HG03575 (cell line): ENCODE data around the gene HMGXB4.
"Not testable (repeated sequence)": the region's sequence is repeated elsewhere in the genome, so short reads cannot be mapped to it uniquely, and the experiment has no call there.

Source experiments
- ATAC-seq: cut with Tn5 transposase; IDR thresholded peaks from one replicate; pipeline ENCODE4 v1.9.1; 2021; ENCODE audit not compliant: unreplicated experiment, insufficient number of reproducible peaks, low FRiP score; ENCODE audit errors: extremely low read depth

HMGXB4 gene

GRCh38 chr22:35257321-35258190 lies at the start of gene HMGXB4:
Gene HMGXB4 (plus strand): TSS chr22:35257493. CDS start chr22:35262391, 4,898 bp downstream.
- no peak for ATAC-seq

GRCh38 chr22:35208003-35208402 lies 49.3 kb upstream of the HMGXB4 start:
- no peak for ATAC-seq

GRCh38 chr22:35209203-35209602 lies 48.1 kb upstream of the HMGXB4 start:
- no peak for ATAC-seq

GRCh38 chr22:35212009-35212408 lies 45.3 kb upstream of the HMGXB4 start:
- no peak for ATAC-seq

- no peak for ATAC-seq
Measured at GRCh38 chr22:35212996-35213395, 44.3 kb upstream of the HMGXB4 start.

- no peak for ATAC-seq
Measured at GRCh38 chr22:35214968-35215367, 42.3 kb upstream of the HMGXB4 start.

- ATAC-seq: no peak
Measured at GRCh38 chr22:35215993-35216392, 41.3 kb upstream of the HMGXB4 start.

- no peak for ATAC-seq
Measured at GRCh38 chr22:35217527-35217926, 39.8 kb upstream of the HMGXB4 start.

GRCh38 chr22:35218079-35218478 lies 39.2 kb upstream of the HMGXB4 start:
- ATAC-seq: no peak

GRCh38 chr22:35219012-35219411 lies 38.3 kb upstream of the HMGXB4 start:
- ATAC-seq: no peak

GRCh38 chr22:35220221-35220620 lies 37.1 kb upstream of the HMGXB4 start:
- ATAC-seq: no peak

GRCh38 chr22:35225010-35225409 lies 32.3 kb upstream of the HMGXB4 start:
- ATAC-seq: no peak

- ATAC-seq: no peak
Measured at GRCh38 chr22:35226958-35227647, 30.2 kb upstream of the HMGXB4 start.

- ATAC-seq: no peak
Measured at GRCh38 chr22:35229865-35230264, 27.4 kb upstream of the HMGXB4 start.

GRCh38 chr22:35230417-35230816 lies 26.9 kb upstream of the HMGXB4 start:
- no peak for ATAC-seq

- ATAC-seq: no peak
Measured at GRCh38 chr22:35230839-35231584, 26.3 kb upstream of the HMGXB4 start.

- ATAC-seq: no peak
Measured at GRCh38 chr22:35231585-35232084, 25.7 kb upstream of the HMGXB4 start.

- not testable (repeated sequence) for ATAC-seq
Measured at GRCh38 chr22:35238749-35239148, 18.5 kb upstream of the HMGXB4 start.

- ATAC-seq: not testable (repeated sequence)
Measured at GRCh38 chr22:35244507-35244906, 12.8 kb upstream of the HMGXB4 start.
